NOMO-1 treated with DMSO at 0.1 percent for 48 hours (cell line): ENCODE results near the gene AQP2.

Experiments used
- DNase-seq: peaks from one replicate; lab custom pipeline; 2025; ENCODE audit not compliant: unreplicated experiment; lab: John Stamatoyannopoulos, UW

Gene AQP2

GRCh38 chr12:49920241-49920914 lies 30.2 kb upstream of the AQP2 start:
- DNase-seq = no peak

- no peak for DNase-seq
Observed at GRCh38 chr12:49920915-49921286, 29.6 kb upstream of the AQP2 start.

DNA sequence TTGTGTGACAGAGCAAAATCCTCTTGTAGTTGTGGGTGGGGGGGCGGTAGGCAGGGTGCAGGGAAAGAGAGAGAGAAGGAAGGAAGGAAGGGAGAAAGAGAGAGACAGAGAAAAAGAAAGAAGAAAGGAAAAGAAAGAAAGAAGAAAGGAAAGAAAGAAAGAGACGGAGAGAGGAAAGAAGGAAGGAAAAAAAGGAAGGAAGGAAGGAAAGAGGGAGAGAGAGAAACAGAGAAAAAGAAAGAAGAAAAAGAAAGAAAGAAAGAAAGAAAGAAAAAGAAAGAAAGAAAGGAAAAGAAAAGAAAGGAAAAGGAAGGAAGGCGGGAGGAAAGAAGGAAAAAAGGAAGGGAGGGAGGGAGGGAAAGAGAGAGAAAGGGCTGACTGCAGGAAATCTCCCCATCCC lies 29.2 kb upstream of the AQP2 start:
- DNase-seq = no peak

- DNase-seq = no peak
Observed at GRCh38 chr12:49921936-49922335, 28.6 kb upstream of the AQP2 start.

DNA sequence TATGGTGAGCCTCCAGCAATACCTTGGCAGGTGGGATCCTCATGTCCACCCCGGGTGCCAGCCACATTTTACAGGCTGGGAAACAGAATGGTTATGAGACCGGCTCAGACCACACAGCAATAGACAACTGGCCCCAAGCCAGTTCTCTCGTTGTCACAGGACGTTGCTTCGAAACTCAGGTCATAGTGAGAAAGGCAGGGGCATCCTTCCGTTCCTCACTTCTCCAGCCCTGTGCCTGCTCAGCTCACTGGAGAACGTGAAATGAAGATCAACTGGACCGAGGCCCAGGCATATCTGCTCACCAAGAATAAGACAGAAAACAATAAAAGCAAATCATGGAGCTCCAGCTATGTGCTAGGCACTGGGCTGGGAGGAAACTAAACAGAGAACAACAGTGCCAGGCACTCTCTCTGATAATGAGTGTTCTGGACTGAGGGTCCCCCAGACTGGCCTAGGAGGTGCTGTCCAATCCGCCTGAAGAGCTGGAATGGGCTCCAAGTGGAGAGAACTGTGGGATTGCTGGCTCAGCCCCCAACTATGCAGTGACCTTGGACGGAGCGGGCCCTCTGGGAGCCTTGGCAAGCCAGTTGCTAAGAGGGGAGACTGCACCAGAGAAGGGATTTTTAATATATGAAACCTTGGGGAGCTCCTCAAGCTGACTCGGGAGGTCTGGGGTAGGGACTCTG lies 28.0 kb upstream of the AQP2 start:
- no peak for DNase-seq

DNA sequence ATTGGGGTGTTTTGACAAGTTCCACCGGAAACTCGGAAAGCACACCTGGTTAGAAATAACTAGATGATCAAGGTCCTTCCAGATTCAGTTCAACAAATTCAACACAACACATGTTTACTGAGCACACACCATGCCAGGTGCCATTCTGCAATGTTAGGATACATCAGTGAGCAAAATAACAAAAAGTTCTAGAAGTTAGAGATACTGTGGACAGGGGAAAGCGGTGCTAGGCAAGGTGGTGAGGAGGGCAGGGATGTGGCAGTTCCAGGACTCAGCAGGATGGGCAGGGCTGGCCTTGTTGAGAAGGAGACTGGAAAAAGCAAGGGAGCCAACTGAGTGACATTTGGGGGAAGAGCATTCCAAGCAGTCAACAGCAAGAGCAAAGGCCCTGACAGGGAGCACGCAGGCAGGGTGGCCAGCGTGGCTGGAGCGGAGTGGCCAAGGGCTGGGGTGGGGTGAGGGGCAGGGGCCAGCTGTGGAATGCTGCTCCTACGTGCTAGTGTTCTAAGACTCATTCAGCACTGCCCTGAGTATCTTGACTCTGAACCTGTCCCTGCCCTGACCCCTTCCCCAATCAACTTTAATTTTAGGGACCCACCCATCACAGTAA lies 27.4 kb upstream of the AQP2 start:
- DNase-seq = no peak

DNA sequence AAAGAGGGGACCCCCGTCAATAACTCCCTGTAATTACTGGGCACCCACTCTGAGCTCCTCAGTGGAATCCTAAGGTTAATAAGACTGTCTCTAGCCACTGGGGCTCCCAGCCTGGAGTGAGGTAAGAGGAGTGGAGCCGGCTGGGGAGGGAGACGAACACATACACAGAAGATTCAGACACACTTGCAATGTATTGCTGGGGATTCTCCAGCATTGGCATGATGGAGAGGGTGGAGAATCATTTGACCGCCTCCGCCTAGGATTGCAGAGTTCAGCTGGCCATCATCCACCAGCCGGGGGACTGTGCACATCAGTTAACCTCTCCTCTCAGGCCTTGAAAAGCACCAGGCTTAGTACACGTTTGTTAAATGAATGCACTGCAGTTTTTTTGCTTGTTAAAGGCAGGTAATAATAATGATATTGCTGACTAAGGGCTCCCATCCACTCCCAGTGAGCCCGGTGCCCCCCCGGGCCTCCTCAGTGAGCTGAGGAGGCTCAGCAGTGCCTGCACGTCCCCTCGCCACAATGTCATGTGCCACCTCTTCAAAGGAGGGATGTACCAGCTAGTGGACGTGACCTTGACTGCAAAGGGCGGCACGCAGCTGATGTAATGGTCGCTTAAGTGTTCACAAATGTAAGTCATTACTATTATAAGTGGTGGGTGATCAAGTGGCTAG lies 26.5 kb upstream of the AQP2 start:
- no peak for DNase-seq

- DNase-seq = no peak
Observed at GRCh38 chr12:49924628-49925246, 25.8 kb upstream of the AQP2 start.

GRCh38 chr12:49925433-49926204 lies 24.9 kb upstream of the AQP2 start:
- no peak for DNase-seq

DNA sequence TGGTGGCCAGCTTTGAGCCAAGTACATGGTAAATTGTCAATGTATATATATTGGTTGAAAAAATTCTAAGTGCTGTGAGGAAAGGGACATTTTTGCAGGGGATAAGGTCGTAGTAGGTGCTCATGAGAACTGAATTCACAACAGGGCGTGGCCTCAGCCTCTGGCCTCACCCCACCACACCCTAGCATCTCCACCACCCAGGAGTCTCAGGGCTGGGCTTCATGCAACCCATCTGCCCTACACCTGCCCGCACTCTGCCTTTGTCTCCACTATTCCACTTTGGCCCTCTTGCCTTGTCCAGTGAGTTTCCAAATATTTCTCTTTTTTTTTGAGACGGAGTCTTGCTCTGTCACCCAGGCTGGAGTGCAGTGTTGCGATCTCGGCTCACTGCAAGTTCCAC lies 22.1 kb upstream of the AQP2 start:
- no peak for DNase-seq

- DNase-seq = no peak
Observed at GRCh38 chr12:49929581-49929980, 21.0 kb upstream of the AQP2 start.

- no peak for DNase-seq
Observed at GRCh38 chr12:49930515-49931288, 19.8 kb upstream of the AQP2 start.

GRCh38 chr12:49932023-49932422 lies 18.5 kb upstream of the AQP2 start:
- no peak for DNase-seq

DNA sequence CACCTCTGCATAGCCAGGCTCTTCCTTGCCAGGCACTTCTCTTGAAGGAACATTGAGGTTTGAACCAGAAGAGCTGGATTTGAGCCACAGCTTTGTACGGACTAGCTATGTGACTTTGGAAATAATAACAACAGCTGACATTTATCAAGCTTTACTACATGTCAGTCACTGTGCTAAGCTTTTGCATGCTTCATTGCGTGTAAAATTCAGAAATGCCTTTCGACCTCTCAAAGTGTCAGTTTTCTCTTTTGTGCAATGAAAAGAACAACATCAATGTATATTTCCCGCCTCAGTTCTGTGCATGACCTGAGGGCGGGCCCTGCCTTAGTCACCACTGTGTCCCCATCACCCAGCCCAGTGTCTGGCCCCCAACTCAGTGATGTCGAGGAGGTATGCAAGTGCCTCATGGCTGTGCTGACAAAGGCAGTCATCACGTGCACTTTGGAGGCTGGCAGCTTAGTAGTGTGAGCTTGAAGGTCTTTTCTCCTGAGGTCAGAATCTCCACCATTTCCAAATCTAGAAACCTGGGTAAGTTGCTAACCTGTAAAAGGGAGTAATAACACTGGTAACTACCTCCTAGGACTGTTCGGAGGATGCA lies 17.9 kb upstream of the AQP2 start:
- DNase-seq = no peak

GRCh38 chr12:49933796-49934195 lies 16.7 kb upstream of the AQP2 start:
- no peak for DNase-seq

DNA sequence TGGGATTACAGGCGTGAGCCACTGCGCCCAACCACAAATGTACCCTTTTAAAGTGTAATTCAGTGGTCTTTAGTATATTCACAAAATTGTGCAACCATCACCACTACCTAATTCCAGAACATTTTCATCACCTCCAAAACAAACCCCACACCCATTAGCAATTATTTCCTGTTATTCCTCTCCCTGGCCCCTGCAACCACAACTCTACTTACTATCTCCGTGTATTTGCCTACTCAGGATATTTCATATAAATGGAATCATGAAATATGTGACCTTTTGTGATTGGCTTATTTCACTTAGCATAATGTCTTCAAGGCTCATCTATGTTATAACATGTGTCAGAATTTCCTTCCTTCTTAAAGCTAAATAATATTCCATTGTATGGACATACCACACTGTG lies 16.0 kb upstream of the AQP2 start:
- no peak for DNase-seq

DNA sequence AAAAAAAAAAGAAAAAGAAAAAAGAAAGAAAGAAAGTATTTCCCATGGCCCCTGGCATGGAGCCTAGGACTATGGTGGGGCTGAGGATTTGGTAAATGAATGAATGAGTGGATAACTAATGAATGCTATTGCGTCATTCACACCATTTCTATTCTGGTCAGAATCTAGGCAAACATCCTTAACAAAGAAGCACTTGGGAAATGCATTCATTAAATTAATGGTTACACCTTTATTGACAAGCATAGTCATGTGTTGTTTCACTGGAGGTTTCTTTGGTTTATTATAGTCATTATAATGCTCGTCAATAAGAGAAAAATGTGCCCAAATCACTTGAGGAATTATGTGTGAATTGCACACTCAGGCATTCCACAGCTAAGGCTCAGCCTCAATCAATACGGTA lies 13.6 kb upstream of the AQP2 start:
- no peak for DNase-seq

DNA sequence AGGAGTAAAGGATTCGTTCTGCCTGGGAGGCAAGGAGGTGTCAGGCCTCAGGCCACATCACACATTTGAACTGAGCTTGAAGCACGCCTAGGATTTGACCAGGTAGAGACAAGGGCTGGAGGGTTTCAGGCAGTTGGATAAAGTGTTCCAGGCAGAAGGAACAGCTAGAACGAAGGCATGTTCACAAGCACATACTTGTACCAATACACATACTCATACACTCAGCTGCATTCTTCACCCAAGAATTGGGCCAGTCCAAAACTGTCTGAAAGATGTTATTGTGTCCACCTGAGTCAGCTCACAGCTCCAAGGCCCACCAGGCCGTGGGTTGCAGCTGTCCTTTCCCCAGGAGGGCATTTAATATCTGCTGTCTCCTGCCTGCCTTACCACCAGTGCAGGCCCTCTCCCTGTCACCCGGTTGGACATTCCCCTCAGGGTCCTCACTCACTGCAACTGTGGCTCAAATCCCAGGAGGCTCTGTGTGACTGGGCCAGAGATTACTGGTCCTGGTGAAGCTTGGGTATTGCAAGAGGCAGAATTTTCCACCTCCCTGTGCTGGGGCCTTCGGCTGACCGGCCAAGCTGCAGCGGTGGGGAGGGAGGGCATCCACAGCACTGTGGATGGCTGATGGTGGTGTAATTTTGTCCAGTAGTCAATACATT lies 12.8 kb upstream of the AQP2 start:
- no peak for DNase-seq

- no peak for DNase-seq
Observed at GRCh38 chr12:49939307-49939706, 11.2 kb upstream of the AQP2 start.
